B cell (primary cell): ENCODE results near the gene ZNF442.

Experiments used
- CTCF ChIP-seq: fragments of 200-600 bp; IDR thresholded peaks from one replicate; pipeline ENCODE4 v1.8.0; 2022; ENCODE audit warnings: antibody characterized with exemption, mild to moderate bottlenecking
- EZH2 ChIP-seq: IDR thresholded peaks from 2 replicates; pipeline ENCODE4 v1.6.1; 2012; ENCODE audit warnings: borderline replicate concordance, low read depth, mild to moderate bottlenecking, moderate library complexity, low read length; ENCODE audit not compliant: insufficient read depth, poor library complexity, severe bottlenecking

- no peak for TF ChIP-seq CTCF
- TF ChIP-seq EZH2: no peak
These were observed 8.5 kb upstream of the ZNF442 start for GRCh38 chr19:12374026-12374425.
